Suprapubic skin (tissue), 4 donors: Measurements from ENCODE around the gene PIGN.

ENCODE experiments used
- CTCF ChIP-seq, 2 donors: fragments of 200-600 bp in 1 of 2; fragments of 450-650 bp in 1 of 2; sonication (generic) in 1 of 2; IDR thresholded peaks; one replicate each; pipeline ENCODE4 v1.5.1; 2016 to 2019; ENCODE audit warnings: antibody characterized with exemption in 2 of 2, mild to moderate bottlenecking in 1 of 2, moderate library complexity in 1 of 2
- EP300 ChIP-seq: sonication (generic); formaldehyde crosslinking; IDR thresholded peaks from one replicate; pipeline ENCODE4 v1.6.1; 2017; ENCODE audit warnings: antibody characterized with exemption
- POLR2A ChIP-seq, 2 donors: fragments of 450-650 bp; IDR thresholded peaks; one replicate each; pipeline ENCODE4 v1.6.1; 2017; ENCODE audit warnings: antibody characterized with exemption in 2 of 2, mild to moderate bottlenecking in 2 of 2, moderate library complexity in 2 of 2
- POLR2AphosphoS5 ChIP-seq, 3 donors: sonication (generic); formaldehyde crosslinking; IDR thresholded peaks; one replicate each; pipeline ENCODE4 v1.6.1; 2017; ENCODE audit warnings: antibody characterized with exemption in 3 of 3

DNA sequence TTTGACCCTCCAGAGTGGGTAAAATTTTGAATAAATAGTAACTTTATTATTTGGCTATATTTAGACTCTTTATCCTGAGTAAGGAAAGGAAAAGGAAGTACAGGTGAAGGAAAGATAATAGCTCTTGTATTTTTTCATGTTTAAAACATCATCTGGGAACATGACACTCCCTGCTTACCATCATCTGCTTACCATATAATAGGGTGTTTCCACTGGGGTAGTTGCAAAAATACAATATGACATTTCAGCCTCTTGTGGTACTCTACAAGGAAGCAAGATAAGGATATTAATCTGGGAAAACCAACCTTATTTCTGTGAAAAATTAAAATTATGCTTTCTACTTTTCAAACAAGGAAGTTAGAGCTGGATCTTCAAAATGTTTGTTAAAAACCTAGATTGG, 10.1 kb upstream of the PIGN start:
- TF ChIP-seq EP300 (no peak), CTCF (IDR thresholded peaks at IDR 0.05) (no peak), POLR2A (IDR thresholded peaks at IDR 0.05) (no peak), POLR2AphosphoS5 (IDR thresholded peaks at IDR 0.05) (no peak)
